Sigmoid colon (tissue), 4 donors: ENCODE measurements around the gene TBL1XR1.
"Not testable (repeated sequence)": the region's sequence is repeated elsewhere in the genome, so short reads cannot be mapped to it uniquely, and the experiment has no call there.

Experiments used
- EP300 ChIP-seq, 4 donors: sonication (generic); formaldehyde crosslinking; IDR thresholded peaks; one replicate each; pipeline ENCODE4 v1.6.1; 2017; ENCODE audit warnings: antibody characterized with exemption in 4 of 4
- POLR2A ChIP-seq, 2 donors: fragments of 450-650 bp; IDR thresholded peaks; one replicate each; pipeline ENCODE4 v1.6.1; 2016; ENCODE audit warnings: antibody characterized with exemption in 2 of 2, mild to moderate bottlenecking in 2 of 2, moderate library complexity in 2 of 2
- TF ChIP-seq, protein P1 (sequence below), 4 experiments: fragments of 450-650 bp in 3 of 4; fragments of 200-600 bp in 1 of 4; IDR thresholded peaks; one replicate each; pipeline ENCODE4 v1.5.1; 2016 to 2019; ENCODE audit warnings: antibody characterized with exemption in 4 of 4, mild to moderate bottlenecking in 3 of 4, moderate library complexity in 2 of 4

DNA sequence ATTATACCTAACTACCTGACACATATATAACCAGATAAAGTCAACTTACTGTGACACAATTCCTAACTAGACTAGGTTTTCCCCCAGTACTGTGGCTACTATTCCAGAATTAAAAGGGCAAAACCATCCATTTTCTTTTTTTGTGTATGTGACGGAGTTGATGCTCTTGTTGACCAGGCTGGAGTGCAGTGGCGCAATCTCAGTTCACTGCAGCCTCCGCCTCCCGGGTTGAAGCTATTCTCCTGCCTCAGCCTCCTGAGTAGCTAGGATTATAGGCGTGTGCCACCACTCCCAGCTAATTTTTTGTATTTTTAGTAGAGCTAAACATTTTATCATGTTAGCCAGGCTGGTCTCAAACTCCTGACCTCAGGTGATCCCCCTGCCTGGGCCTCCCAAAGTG lies 7.1 kb downstream of the TBL1XR1 start:
- not testable (repeated sequence) for TF ChIP-seq EP300, POLR2A (IDR thresholded peaks at IDR 0.05)
- TF ChIP-seq, protein P1, sequence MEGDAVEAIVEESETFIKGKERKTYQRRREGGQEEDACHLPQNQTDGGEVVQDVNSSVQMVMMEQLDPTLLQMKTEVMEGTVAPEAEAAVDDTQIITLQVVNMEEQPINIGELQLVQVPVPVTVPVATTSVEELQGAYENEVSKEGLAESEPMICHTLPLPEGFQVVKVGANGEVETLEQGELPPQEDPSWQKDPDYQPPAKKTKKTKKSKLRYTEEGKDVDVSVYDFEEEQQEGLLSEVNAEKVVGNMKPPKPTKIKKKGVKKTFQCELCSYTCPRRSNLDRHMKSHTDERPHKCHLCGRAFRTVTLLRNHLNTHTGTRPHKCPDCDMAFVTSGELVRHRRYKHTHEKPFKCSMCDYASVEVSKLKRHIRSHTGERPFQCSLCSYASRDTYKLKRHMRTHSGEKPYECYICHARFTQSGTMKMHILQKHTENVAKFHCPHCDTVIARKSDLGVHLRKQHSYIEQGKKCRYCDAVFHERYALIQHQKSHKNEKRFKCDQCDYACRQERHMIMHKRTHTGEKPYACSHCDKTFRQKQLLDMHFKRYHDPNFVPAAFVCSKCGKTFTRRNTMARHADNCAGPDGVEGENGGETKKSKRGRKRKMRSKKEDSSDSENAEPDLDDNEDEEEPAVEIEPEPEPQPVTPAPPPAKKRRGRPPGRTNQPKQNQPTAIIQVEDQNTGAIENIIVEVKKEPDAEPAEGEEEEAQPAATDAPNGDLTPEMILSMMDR (IDR thresholded peaks at IDR 0.05) = not testable (repeated sequence)
